Lower leg skin (tissue), 4 donors: Measurements from ENCODE around the gene ZNF556. TPM values are rescaled to one million over a fixed set of nuclear protein-coding genes. Genes with fewer than 3 reads are reported as not detected.

Experiments
- DNase-seq, 2 donors: peaks; one replicate each; pipeline ENCODE4 v3.0.0-alpha.2; 2019; ENCODE audit warnings: low spot score in 2 of 2
- H3K4me3 ChIP-seq: fragments of 200-600 bp; sonication (generic); 2 replicates; pipeline ENCODE4 v1.5.1; 2017; ENCODE audit warnings: mild to moderate bottlenecking, low read depth; ENCODE audit not compliant: poor library complexity, severe bottlenecking
- CTCF ChIP-seq, 3 donors: fragments of 450-650 bp; IDR thresholded peaks; one replicate each; pipeline ENCODE4 v1.5.1; 2016; ENCODE audit warnings: antibody characterized with exemption in 3 of 3, mild to moderate bottlenecking in 3 of 3, moderate library complexity in 2 of 3
- POLR2A ChIP-seq, 2 donors: fragments of 450-650 bp; IDR thresholded peaks; one replicate each; pipeline ENCODE4 v1.6.1; 2016 to 2017; ENCODE audit warnings: antibody characterized with exemption in 2 of 2, mild to moderate bottlenecking in 1 of 2, moderate library complexity in 1 of 2
- WGBS, 2 donors: methylation state at CpG; one replicate each; pipeline ENCODE4 v1.1.5; 2018; 5-methylcytosine and 5-hydroxymethylcytosine counted together
- intact Hi-C: fragments of 100-400 bp; cut with DNase I; formaldehyde crosslinking; loops from one replicate; pipeline ENCODE4 v1.15.0; 2023; ENCODE audit warnings: low total_unique reads
- total RNA-seq, 4 donors: library from RNA; depleted of rRNA; stranded (reverse); fragments of >200 nt; gene quantifications; one replicate each; pipeline ENCODE4 v1.1.0, GENCODE V29; 2016

The ZNF556 gene
- total RNA-seq, 4 donors from 2014 or later = 0.03 TPM; not detected in 3

- 55 to 73% methylated on average over 4 to 6 of the region's 8 CpGs for WGBS, 2 donors
- no peak for DNase-seq
- no peak for TF ChIP-seq POLR2A (IDR thresholded peaks at IDR 0.05)
- intact Hi-C loops = no loop called here
- no peak overlapping the region for H3K4me3 ChIP-seq
Measured at GRCh38 chr19:2824129-2824528, 43.0 kb upstream of the ZNF556 start.

- intact Hi-C loops = no loop called here
- 93 to 97% methylated on average over 2 of the region's 2 CpGs for WGBS, 2 donors
- no peak for DNase-seq
- TF ChIP-seq POLR2A (IDR thresholded peaks at IDR 0.05) = no peak
- no peak for TF ChIP-seq CTCF (IDR thresholded peaks at IDR 0.05)
- no peak overlapping the region for H3K4me3 ChIP-seq
Measured at GRCh38 chr19:2827022-2827421, 40.1 kb upstream of the ZNF556 start.

GRCh38 chr19:2827840-2828489, 39.2 kb upstream of the ZNF556 start:
- no peak for TF ChIP-seq CTCF (IDR thresholded peaks at IDR 0.05)
- 93 to 94% methylated on average over 13 of the region's 13 CpGs for WGBS, 2 donors
- intact Hi-C loops = no loop called here
- no peak overlapping the region for H3K4me3 ChIP-seq
- no peak for DNase-seq

- TF ChIP-seq POLR2A (IDR thresholded peaks at IDR 0.05) (no peak), CTCF (IDR thresholded peaks at IDR 0.05) (no peak)
- H3K4me3 ChIP-seq = no peak overlapping the region
- DNase-seq = no peak
- intact Hi-C loops = no loop called here
- 95 to 98% methylated on average over 19 of the region's 19 CpGs for WGBS, 2 donors
Measured at GRCh38 chr19:2834294-2834871, 32.8 kb upstream of the ZNF556 start.

GRCh38 chr19:2837430-2837829, 29.7 kb upstream of the ZNF556 start:
- DNase-seq = no peak
- intact Hi-C loops = no loop called here
- H3K4me3 ChIP-seq = no peak overlapping the region
- WGBS, 2 donors = 80 to 96% methylated on average over 4 of the region's 4 CpGs
- TF ChIP-seq CTCF (IDR thresholded peaks at IDR 0.05) (no peak), POLR2A (IDR thresholded peaks at IDR 0.05) (no peak)

- no peak for TF ChIP-seq CTCF (IDR thresholded peaks at IDR 0.05)
- TF ChIP-seq POLR2A (IDR thresholded peaks at IDR 0.05) = no peak
- WGBS, 2 donors = 0 to 1% methylated on average over 7 to 21 of the region's 106 CpGs
- peak within 1 kb of the TSS; percentile 72 for H3K4me3 ChIP-seq
- DNase-seq = peak; percentile 100
- intact Hi-C loops = no loop called here
Measured at GRCh38 chr19:2840794-2841791, 26.0 kb upstream of the ZNF556 start, which contains the start of gene ZNF555. ZNF555 (plus strand) TSS chr19:2841475; CDS start chr19:2841573, 98 bp downstream.
